HCT116 (cell line): ENCODE results near the gene ITPKB. TPM values are rescaled to one million over a fixed set of nuclear protein-coding genes. Genes with fewer than 3 reads are reported as not detected.

Experiments used
- ATAC-seq: fragments of 200-7000 bp; cut with Tn5 transposase; 2 replicates; pipeline ENCODE4 v1.9.1; 2020; ENCODE audit warnings: mild to moderate bottlenecking, moderate library complexity
- BruUV-seq: library from RNA; stranded (reverse); fragments of 400-500 nt; replicated peaks from 2 replicates; lab custom pipeline; 2021; lab: Mats Ljungman, UMichigan
- CTCF ChIA-PET: fragments of 300-600 bp; sonication (Branson Sonifier 250); formaldehyde crosslinking; loops from one replicate; lab custom pipeline; 2021; ENCODE audit warnings: antibody characterized with exemption; lab: Charles Lee
- POLR2A ChIA-PET: fragments of 300-600, 350-600 bp; sonication (Branson Sonifier 250); formaldehyde crosslinking; loops from one replicate; lab custom pipeline; 2021; ENCODE audit warnings: antibody characterized with exemption; lab: Charles Lee
- RAD21 ChIA-PET, 2 experiments: fragments of 300-600 bp; sonication (Branson Sonifier 250); formaldehyde crosslinking; loops; one replicate each; lab custom pipeline; 2023; ENCODE audit warnings: low total read pairs in 2 of 2; ENCODE audit not compliant: uncharacterized antibody in 2 of 2, unreplicated experiment in 2 of 2, low non-redundant PET in 1 of 2; lab: Charles Lee
- DNase-seq: peaks from one replicate; pipeline ENCODE4 v3.0.0-alpha.2; 2010; ENCODE audit warnings: low read depth, low spot score
- H2AFZ ChIP-seq: fragments of 200-600 bp; shearing (Covaris generic), sonication (generic); 2 replicates; pipeline ENCODE4 v1.6.1; 2017; ENCODE audit warnings: low read depth, mixed run types, mixed read lengths, antibody characterized with exemption, low read length; ENCODE audit not compliant: poor library complexity, severe bottlenecking
- H3K27ac ChIP-seq: 2 replicates; pipeline ENCODE4 v1.5.1; 2012; ENCODE audit warnings: low read depth, low read length
- H3K27me3 ChIP-seq: fragments of 200-600 bp; sonication (generic); 2 replicates; pipeline ENCODE4 v1.6.1; 2016; ENCODE audit warnings: mixed run types, low read length, mixed read lengths; ENCODE audit not compliant: insufficient read depth
- H3K36me3 ChIP-seq, 2 experiments: fragments of 200-500 bp in 1 of 2; fragments of 200-600 bp in 1 of 2; sonication (Bioruptor generic) in 1 of 2; sonication (generic) in 1 of 2; 2 replicates each; pipeline versions ENCODE4 v1.5.1 to v1.6.1; 2014 to 2016; ENCODE audit warnings: low read length in 2 of 2, inconsistent platforms in 1 of 2, mixed read lengths in 1 of 2, mixed run types in 1 of 2; ENCODE audit not compliant: insufficient read depth in 2 of 2, control insufficient read depth in 1 of 2
- H3K4me1 ChIP-seq, 2 experiments: fragments of 200-600 bp in 1 of 2; sonication (generic) in 1 of 2; 2 replicates each; pipeline versions ENCODE4 v1.5.1 to v1.6.1; 2012 to 2017; ENCODE audit warnings: low read length in 2 of 2, inconsistent platforms in 1 of 2, mild to moderate bottlenecking in 1 of 2, mixed read lengths in 1 of 2, mixed run types in 1 of 2, moderate library complexity in 1 of 2; ENCODE audit not compliant: insufficient read depth in 2 of 2, control insufficient read depth in 1 of 2
- H3K4me2 ChIP-seq: fragments of 200-600 bp; sonication (generic); 2 replicates; pipeline ENCODE4 v1.6.1; 2017; ENCODE audit warnings: mixed run types, low read length, mixed read lengths
- H3K4me3 ChIP-seq, 2 experiments: fragments of 200-600 bp in 1 of 2; sonication (generic) in 1 of 2; replicated peaks in 1 of 2; 2 replicates each; pipeline ENCODE4 v1.5.1; 2011 to 2016; ENCODE audit warnings: low read length in 2 of 2, control low read depth in 1 of 2, low read depth in 1 of 2, mild to moderate bottlenecking in 1 of 2, mixed read lengths in 1 of 2, mixed run types in 1 of 2
- H3K79me2 ChIP-seq: fragments of 200-600 bp; sonication (generic); 2 replicates; pipeline ENCODE4 v1.6.1; 2017; ENCODE audit warnings: mild to moderate bottlenecking, mixed run types, low read length, moderate library complexity, mixed read lengths; ENCODE audit not compliant: insufficient read depth
- H3K9ac ChIP-seq: fragments of 200-600 bp; sonication (generic); 2 replicates; pipeline ENCODE4 v1.6.1; 2016; ENCODE audit warnings: low read length, mixed read lengths
- H3K9me2 ChIP-seq: fragments of 200-600 bp; sonication (generic), shearing (Covaris generic); 2 replicates; pipeline ENCODE4 v1.6.1; 2017; ENCODE audit warnings: mixed run types, mild to moderate bottlenecking, moderate library complexity; ENCODE audit not compliant: insufficient read depth
- H3K9me3 ChIP-seq, 2 experiments: fragments of 200-500 bp in 1 of 2; fragments of 200-600 bp in 1 of 2; sonication (Bioruptor generic) in 1 of 2; sonication (generic) in 1 of 2; 2 replicates each; pipeline ENCODE4 v1.6.1; 2014 to 2017; ENCODE audit warnings: low read length in 2 of 2, mixed read lengths in 2 of 2, inconsistent platforms in 1 of 2, low read depth in 1 of 2, mild to moderate bottlenecking in 1 of 2, mixed run types in 1 of 2, moderate library complexity in 1 of 2; ENCODE audit not compliant: control insufficient read depth in 1 of 2, insufficient read depth in 1 of 2
- H4K20me1 ChIP-seq: fragments of 200-600 bp; sonication (generic), shearing (Covaris generic); 2 replicates; pipeline ENCODE4 v1.6.1; 2017; ENCODE audit warnings: mixed run types, mild to moderate bottlenecking, moderate library complexity; ENCODE audit not compliant: insufficient read depth
- CBX3 ChIP-seq: IDR thresholded peaks from 2 replicates; pipeline ENCODE4 v1.6.1; 2012; ENCODE audit warnings: low read depth
- ELF1 ChIP-seq: IDR thresholded peaks from 2 replicates; pipeline ENCODE4 v1.6.1; 2012; ENCODE audit warnings: low read depth, borderline replicate concordance
- EZH2 ChIP-seq: fragments of 200-600 bp; sonication (generic); IDR thresholded peaks from 2 replicates; pipeline ENCODE4 v1.6.1; 2017; ENCODE audit warnings: antibody characterized with exemption, mixed run types
- FOSL1 ChIP-seq: IDR thresholded peaks from 2 replicates; pipeline ENCODE4 v1.6.1; 2012; ENCODE audit warnings: low read depth
- JUND ChIP-seq: IDR thresholded peaks from 2 replicates; pipeline ENCODE4 v1.6.1; 2012
- POLR2AphosphoS5 ChIP-seq: IDR thresholded peaks from 2 replicates; pipeline ENCODE4 v1.6.1; 2011; ENCODE audit warnings: mild to moderate bottlenecking, low read depth, low read length, moderate library complexity
- SRF ChIP-seq: IDR thresholded peaks from 2 replicates; pipeline ENCODE4 v1.6.1; 2012; ENCODE audit warnings: low read depth
- TCF7L2 ChIP-seq: IDR thresholded peaks from 2 replicates; pipeline ENCODE4 v1.7.0; 2011; ENCODE audit warnings: borderline replicate concordance, inconsistent platforms; ENCODE audit not compliant: insufficient read depth, insufficient read length; ENCODE audit errors: extremely low read depth
- YY1 ChIP-seq: IDR thresholded peaks from 2 replicates; pipeline ENCODE4 v1.6.1; 2011; ENCODE audit warnings: low read length, low read depth, moderate library complexity, mild to moderate bottlenecking; ENCODE audit not compliant: insufficient replicate concordance; ENCODE audit errors: extremely low read depth
- intact Hi-C: fragments of 100-400 bp; cut with micrococcal nuclease; formaldehyde crosslinking; loops from 2 replicates; pipeline ENCODE4 v1.10.0; 2022
- total RNA-seq: library from RNA; stranded (reverse); gene quantifications from one replicate; pipeline ENCODE4 v1.2.1, GENCODE V29; 2021; ENCODE audit not compliant: unreplicated experiment
- TF ChIP-seq, protein P1 (sequence below), 3 experiments: fragments of 200-600 bp in 1 of 3; sonication (generic) in 1 of 3; IDR thresholded peaks in 2 of 3; conservative IDR thresholded peaks in 1 of 3; 2 replicates each; pipeline ENCODE4 v1.5.1; 2012 to 2017; ENCODE audit warnings: low read depth in 2 of 3, low read length in 2 of 3, antibody characterized with exemption in 1 of 3, borderline replicate concordance in 1 of 3, control low read depth in 1 of 3, mild to moderate bottlenecking in 1 of 3, mixed read lengths in 1 of 3, mixed run types in 1 of 3, moderate library complexity in 1 of 3; ENCODE audit not compliant: insufficient read depth in 1 of 3

The ITPKB gene
- total RNA-seq, 1 experiment from 2014 or later, result 4.4 TPM

DNA sequence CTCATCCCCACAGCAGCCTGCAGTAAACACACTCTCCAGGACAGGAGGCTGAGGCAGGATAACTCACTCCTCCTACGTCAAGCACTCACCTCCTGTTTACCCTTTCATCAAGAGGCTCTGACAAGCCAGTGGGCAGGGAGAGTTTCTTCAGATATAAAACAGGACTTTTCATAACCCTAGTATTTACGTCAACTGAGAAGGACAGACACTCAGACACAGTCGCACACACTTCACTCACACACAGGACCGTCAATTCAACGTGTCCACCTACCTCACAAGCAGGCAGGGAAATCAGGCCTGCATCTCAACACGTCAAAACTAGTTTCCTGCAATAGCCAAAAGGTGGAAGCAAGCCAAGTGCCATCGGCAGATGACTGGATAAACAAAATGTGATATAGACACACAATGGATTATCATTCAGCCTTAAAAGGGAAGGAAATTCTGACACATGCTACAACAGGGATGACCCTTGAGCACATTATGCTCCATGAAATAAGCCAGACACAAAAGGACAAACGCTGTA lies 48.6 kb downstream of the ITPKB start:
- ATAC-seq, result no peak
- ChIA-PET POLR2A (no interaction called here), CTCF (no interaction called here)
- Histone ChIP-seq H3K4me2 (no peak overlapping the region), H3K9ac (no peak overlapping the region), H3K36me3 (no peaks in the 10 kb centered on the region), H3K79me2 (no peaks in the 10 kb centered on the region), H3K27me3 (no peaks in the 10 kb centered on the region; the same call in 1 of the 2 replicates)
- TF ChIP-seq FOSL1 (no peak), SRF (no peak), POLR2AphosphoS5 (no peak), ELF1 (no peak), JUND (no peak), YY1 (no peak), CBX3 (no peak), EZH2 (no peak), TCF7L2 (no peak)
- TF ChIP-seq, protein P1, sequence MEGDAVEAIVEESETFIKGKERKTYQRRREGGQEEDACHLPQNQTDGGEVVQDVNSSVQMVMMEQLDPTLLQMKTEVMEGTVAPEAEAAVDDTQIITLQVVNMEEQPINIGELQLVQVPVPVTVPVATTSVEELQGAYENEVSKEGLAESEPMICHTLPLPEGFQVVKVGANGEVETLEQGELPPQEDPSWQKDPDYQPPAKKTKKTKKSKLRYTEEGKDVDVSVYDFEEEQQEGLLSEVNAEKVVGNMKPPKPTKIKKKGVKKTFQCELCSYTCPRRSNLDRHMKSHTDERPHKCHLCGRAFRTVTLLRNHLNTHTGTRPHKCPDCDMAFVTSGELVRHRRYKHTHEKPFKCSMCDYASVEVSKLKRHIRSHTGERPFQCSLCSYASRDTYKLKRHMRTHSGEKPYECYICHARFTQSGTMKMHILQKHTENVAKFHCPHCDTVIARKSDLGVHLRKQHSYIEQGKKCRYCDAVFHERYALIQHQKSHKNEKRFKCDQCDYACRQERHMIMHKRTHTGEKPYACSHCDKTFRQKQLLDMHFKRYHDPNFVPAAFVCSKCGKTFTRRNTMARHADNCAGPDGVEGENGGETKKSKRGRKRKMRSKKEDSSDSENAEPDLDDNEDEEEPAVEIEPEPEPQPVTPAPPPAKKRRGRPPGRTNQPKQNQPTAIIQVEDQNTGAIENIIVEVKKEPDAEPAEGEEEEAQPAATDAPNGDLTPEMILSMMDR (IDR thresholded peaks at IDR 0.05 in 2 of 3, conservative IDR thresholded peaks at IDR 0.05 in 1 of 3; ENCODE audit: borderline replicate concordance in 1 of 3, insufficient read depth in 1 of 3, low read depth in 2 of 3, low read length in 2 of 3), result no peak
- TF ChIP-seq, all 23 proteins: peak for 0
- Histone ChIP-seq H2AFZ (no peak overlapping the region), H3K9me2 (no peaks in the 10 kb centered on the region), H3K27ac (no peak overlapping the region), H3K4me1 (no peaks in the 10 kb centered on the region), H3K9me3 (no peaks in the 10 kb centered on the region), H4K20me1 (no peaks in the 10 kb centered on the region), H3K4me3 (no peak overlapping the region)
- RAD21 ChIA-PET, result no interaction called here
- no peak for DNase-seq
- BruUV-seq, result no TSS peak
- intact Hi-C loops, result no loop called here
